Progenitor cell of endocrine pancreas (in vitro differentiated cells): ENCODE data around the gene P2RX5. TPM values are rescaled to one million over a fixed set of nuclear protein-coding genes. Genes with fewer than 3 reads are reported as not detected.
"Not testable (repeated sequence)": the region's sequence is repeated elsewhere in the genome, so short reads cannot be mapped to it uniquely, and the experiment has no call there.

ENCODE experiments used
- DNase-seq: peaks from one replicate; pipeline ENCODE4 v3.0.0; 2021; ENCODE audit warnings: low spot score; ENCODE audit not compliant: unreplicated experiment
- H3K27ac Mint-ChIP-seq: 2 replicates; pipeline ENCODE4 v1.8.0; 2021; ENCODE audit warnings: mild to moderate bottlenecking, moderate library complexity, mixed read lengths
- H3K27me3 Mint-ChIP-seq: 2 replicates; pipeline ENCODE4 v1.8.0; 2021; ENCODE audit warnings: mixed read lengths
- H3K36me3 Mint-ChIP-seq: 2 replicates; pipeline ENCODE4 v1.8.0; 2022; ENCODE audit warnings: mixed read lengths; ENCODE audit not compliant: insufficient read depth
- H3K4me1 Mint-ChIP-seq: 2 replicates; pipeline ENCODE4 v1.8.0; 2021; ENCODE audit warnings: low read depth, mixed read lengths
- H3K4me3 Mint-ChIP-seq: 2 replicates; pipeline ENCODE4 v1.8.0; 2021; ENCODE audit warnings: low read depth, mild to moderate bottlenecking, moderate library complexity, mixed read lengths
- H3K9me3 Mint-ChIP-seq: 2 replicates; pipeline ENCODE4 v1.8.0; 2021; ENCODE audit warnings: low read depth, mixed read lengths
- total RNA-seq: library from RNA; stranded (reverse); gene quantifications from 2 replicates; pipeline ENCODE4 v1.2.1, GENCODE V29; 2021
- TF ChIP-seq, protein P1 (sequence below): fragments of 200-600 bp; sonication (generic); IDR thresholded peaks from one replicate; pipeline ENCODE4 v1.5.0; 2021; ENCODE audit warnings: antibody characterized with exemption, mild to moderate bottlenecking; ENCODE audit not compliant: unreplicated experiment

Gene P2RX5
- total RNA-seq, 1 donor from 2014 or later = 0.89 TPM

DNA sequence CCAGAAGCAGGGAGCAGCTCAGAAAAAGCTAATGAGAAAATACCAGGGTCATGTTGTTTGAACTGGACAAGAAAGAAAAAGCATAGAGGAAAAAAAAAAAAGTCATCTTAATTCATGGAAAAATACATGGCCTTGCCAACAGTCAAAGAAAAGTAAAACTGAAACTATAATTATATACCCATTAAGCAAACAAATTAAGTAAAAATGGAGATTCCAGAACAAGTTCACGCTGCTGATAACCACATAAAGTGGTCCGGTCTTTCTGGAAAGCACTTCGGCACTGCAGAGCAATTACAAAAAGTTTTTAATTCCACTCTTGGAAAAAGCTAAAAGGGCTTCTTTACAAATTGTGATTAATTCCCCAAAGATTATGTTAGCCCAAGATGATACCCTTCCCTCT is 12.4 kb upstream of the P2RX5 start:
- H3K4me1 Mint-ChIP-seq = no peaks in the 10 kb centered on the region
- DNase-seq = no peak
- H3K4me3 Mint-ChIP-seq = no peak overlapping the region
- H3K36me3 Mint-ChIP-seq = peaks cover 2% of the 10 kb centered on the region
- H3K27me3 Mint-ChIP-seq = no peaks in the 10 kb centered on the region
- H3K27ac Mint-ChIP-seq = no peak overlapping the region
- TF ChIP-seq, protein P1, sequence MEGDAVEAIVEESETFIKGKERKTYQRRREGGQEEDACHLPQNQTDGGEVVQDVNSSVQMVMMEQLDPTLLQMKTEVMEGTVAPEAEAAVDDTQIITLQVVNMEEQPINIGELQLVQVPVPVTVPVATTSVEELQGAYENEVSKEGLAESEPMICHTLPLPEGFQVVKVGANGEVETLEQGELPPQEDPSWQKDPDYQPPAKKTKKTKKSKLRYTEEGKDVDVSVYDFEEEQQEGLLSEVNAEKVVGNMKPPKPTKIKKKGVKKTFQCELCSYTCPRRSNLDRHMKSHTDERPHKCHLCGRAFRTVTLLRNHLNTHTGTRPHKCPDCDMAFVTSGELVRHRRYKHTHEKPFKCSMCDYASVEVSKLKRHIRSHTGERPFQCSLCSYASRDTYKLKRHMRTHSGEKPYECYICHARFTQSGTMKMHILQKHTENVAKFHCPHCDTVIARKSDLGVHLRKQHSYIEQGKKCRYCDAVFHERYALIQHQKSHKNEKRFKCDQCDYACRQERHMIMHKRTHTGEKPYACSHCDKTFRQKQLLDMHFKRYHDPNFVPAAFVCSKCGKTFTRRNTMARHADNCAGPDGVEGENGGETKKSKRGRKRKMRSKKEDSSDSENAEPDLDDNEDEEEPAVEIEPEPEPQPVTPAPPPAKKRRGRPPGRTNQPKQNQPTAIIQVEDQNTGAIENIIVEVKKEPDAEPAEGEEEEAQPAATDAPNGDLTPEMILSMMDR = no peak
- H3K9me3 Mint-ChIP-seq = no peaks in the 10 kb centered on the region

DNA sequence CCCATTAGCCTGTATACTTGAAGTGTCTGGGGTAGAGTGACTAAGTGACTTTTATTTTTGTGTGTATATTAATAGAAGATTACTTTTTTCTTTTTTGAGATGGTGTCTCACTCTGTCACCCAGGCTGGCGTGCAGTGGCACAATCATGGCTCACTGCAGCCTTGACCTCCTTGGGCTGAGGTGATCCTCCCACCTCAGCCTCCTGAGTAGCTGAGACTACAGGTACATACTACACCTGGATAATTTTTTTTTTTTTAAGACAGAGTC is 9.7 kb upstream of the P2RX5 start:
- not testable (repeated sequence) for H3K4me3 Mint-ChIP-seq, H3K27me3 Mint-ChIP-seq, H3K4me1 Mint-ChIP-seq, H3K9me3 Mint-ChIP-seq, H3K27ac Mint-ChIP-seq, DNase-seq, H3K36me3 Mint-ChIP-seq

DNA sequence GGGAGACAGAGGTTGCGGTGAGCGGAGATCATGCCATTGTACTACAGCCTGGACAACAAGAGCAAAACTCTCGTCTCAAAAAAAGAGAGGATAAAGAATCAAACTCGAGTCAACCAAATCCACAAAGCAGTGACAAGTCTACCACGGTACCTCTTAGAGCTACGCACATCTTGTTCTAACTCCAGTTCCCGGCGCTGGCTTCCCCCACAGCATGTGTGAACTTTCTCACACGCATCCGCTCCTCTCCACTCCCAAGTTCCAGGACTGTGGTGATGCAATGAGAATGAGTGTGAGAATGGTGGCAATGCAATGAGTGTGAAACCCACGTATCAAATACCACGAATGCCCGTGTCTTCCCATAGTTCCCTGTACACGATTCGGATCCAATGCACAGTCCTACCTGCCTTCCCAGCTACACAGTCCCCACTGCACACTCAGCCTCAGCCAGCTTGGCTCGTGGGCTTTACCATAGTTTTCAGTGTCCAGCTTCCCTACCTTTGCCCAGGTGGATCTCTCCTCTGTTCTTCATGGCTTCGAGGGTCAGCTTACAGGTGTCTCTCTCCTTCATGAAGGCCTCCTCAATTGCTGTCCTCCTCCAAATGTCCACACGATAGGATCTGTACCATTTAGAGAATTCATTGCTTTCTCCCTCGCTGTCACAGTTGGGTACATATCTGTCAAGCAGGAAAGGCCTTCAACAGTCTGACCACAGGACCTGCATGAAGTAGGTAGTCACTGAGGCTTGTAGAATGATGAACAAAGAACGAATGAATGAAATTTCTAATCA is 9.2 kb upstream of the P2RX5 start:
- Mint-ChIP-seq H3K9me3 (peaks cover 4% of the 10 kb centered on the region), H3K27ac (no peak overlapping the region)

DNA sequence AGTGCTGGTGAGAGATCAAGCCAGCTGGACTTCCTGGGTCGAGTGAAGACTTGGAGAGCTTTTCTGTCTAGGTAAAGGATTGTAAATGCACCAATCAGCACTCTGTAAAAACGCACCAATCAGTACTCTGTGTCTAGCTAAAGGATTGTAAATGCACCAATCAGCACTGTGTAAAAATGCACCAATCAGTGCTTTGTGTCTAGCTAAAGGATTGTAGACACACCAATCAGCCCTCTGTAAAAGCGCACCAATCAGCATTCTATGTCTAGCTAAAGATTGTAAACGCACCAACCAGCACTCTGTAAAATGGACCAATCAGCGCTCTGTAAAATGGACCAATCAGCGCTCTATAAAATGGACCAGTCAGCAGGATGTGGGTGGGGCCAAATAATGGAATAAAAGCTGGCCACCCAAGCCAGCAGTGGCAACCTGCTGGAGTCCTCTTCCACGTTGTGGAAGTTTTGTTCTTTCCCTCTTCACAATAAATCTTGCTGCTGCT is 6.1 kb upstream of the P2RX5 start:
- H3K4me3 Mint-ChIP-seq, H3K9me3 Mint-ChIP-seq, DNase-seq, H3K36me3 Mint-ChIP-seq, H3K4me1 Mint-ChIP-seq: not testable (repeated sequence)
- peaks cover 20% of the 10 kb centered on the region for H3K27me3 Mint-ChIP-seq
- H3K27ac Mint-ChIP-seq = peak overlapping the region; percentile 69

More for the DNA sequence above, 9.2 kb upstream of the P2RX5 start:
- no peaks in the 10 kb centered on the region for H3K4me1 Mint-ChIP-seq
- TF ChIP-seq, protein P1 = no peak
- peaks cover 5% of the 10 kb centered on the region for H3K36me3 Mint-ChIP-seq
- no peaks in the 10 kb centered on the region for H3K27me3 Mint-ChIP-seq
- no peak overlapping the region for H3K4me3 Mint-ChIP-seq
- no peak for DNase-seq

DNA sequence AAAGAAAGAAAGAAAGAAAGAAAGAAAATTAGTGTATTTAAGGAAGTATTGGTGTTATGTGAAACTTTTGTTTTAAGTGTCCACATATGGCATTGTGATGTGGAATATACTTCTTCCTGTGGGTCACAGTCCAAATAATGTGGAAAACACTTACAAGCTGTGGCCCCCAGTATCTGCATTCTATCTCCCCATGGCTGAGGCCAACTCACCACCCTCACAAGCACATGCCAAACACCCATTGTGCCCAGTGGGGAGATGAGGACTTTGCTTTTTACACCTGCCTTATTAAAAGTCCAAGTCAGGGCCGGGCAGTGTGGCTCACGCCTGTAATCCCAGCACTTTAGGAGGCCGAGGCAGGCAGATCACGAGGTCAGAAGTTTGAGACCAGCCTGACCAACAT is 4.0 kb upstream of the P2RX5 start:
- TF ChIP-seq, protein P1 = no peak
- Mint-ChIP-seq H3K9me3 (peaks cover 4% of the 10 kb centered on the region), H3K27me3 (peaks cover 35% of the 10 kb centered on the region), H3K27ac (no peak overlapping the region), H3K4me1 (peaks cover 1% of the 10 kb centered on the region), H3K36me3 (peaks cover 5% of the 10 kb centered on the region), H3K4me3 (no peak overlapping the region)
- no peak for DNase-seq

DNA sequence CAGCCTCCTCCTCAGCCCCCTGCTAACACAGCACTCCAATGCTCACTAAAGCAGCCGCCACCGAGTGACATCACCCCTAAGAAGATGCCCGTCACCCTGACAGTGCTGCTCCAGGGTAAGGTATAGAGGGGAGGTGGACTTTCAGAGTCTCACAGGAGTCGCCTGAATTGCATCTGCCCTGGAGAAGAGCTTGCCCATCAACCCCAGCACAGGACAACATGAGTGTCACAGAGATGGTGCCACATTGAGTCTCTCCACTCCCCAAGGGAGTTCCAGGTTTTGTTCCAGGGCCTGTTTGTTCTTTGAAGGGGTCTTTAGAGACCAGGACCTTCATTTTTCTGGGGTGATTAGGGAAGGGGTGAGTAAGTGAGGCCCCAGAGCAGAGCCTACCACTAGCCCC is 2.2 kb upstream of the P2RX5 start:
- no peak overlapping the region for H3K4me3 Mint-ChIP-seq
- peaks cover 5% of the 10 kb centered on the region for H3K36me3 Mint-ChIP-seq
- H3K9me3 Mint-ChIP-seq = peaks cover 4% of the 10 kb centered on the region
- no peak overlapping the region for H3K27ac Mint-ChIP-seq
- H3K4me1 Mint-ChIP-seq = peaks cover 1% of the 10 kb centered on the region
- DNase-seq = no peak
- TF ChIP-seq, protein P1 = no peak
- H3K27me3 Mint-ChIP-seq = peaks cover 51% of the 10 kb centered on the region
